ENCODE measurements around the gene PSME3IP1. TPM values are rescaled to one million over a fixed set of nuclear protein-coding genes. Genes with fewer than 3 reads are reported as not detected.

Gene PSME3IP1
- total and polyA plus RNA-seq, 9 of the 15 experiments (the other 6 are each of a cell fraction or from before 2014, with no cell fraction given) = 63.8 to 187 (median 142) TPM

GRCh38 chr16:57185945-57186871 is at the start of gene PSME3IP1, which contains the start of gene RSPRY1 (continued):
- no peak for TF ChIP-seq PURB (CRISPR knock-in tag; IDR thresholded peaks at IDR 0.05; ENCODE audit: low read depth)
- TF ChIP-seq AFF1 (IDR thresholded peaks at IDR 0.05; ENCODE audit: low read depth in 1 of 2, partially characterized antibody in 2 of 2) = peak in 1 of 2 experiments; percentile 91
- no peak for TF ChIP-seq SIX5 (IDR thresholded peaks at IDR 0.05; ENCODE audit: borderline replicate concordance in 1 of 2, insufficient read depth in 1 of 2, low read depth in 1 of 2, low read length in 2 of 2)
- TF ChIP-seq, protein P1, sequence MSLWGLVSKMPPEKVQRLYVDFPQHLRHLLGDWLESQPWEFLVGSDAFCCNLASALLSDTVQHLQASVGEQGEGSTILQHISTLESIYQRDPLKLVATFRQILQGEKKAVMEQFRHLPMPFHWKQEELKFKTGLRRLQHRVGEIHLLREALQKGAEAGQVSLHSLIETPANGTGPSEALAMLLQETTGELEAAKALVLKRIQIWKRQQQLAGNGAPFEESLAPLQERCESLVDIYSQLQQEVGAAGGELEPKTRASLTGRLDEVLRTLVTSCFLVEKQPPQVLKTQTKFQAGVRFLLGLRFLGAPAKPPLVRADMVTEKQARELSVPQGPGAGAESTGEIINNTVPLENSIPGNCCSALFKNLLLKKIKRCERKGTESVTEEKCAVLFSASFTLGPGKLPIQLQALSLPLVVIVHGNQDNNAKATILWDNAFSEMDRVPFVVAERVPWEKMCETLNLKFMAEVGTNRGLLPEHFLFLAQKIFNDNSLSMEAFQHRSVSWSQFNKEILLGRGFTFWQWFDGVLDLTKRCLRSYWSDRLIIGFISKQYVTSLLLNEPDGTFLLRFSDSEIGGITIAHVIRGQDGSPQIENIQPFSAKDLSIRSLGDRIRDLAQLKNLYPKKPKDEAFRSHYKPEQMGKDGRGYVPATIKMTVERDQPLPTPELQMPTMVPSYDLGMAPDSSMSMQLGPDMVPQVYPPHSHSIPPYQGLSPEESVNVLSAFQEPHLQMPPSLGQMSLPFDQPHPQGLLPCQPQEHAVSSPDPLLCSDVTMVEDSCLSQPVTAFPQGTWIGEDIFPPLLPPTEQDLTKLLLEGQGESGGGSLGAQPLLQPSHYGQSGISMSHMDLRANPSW (CRISPR knock-in tag; IDR thresholded peaks at IDR 0.05) = no peak
- TF ChIP-seq CEBPB (tag; IDR thresholded peaks at IDR 0.05) = no peak
- TF ChIP-seq HMG20B (CRISPR knock-in tag; IDR thresholded peaks at IDR 0.05) = no peak
- peak in 1 of 2 experiments; percentile 72; a peak in 2 of 4 replicates for TF ChIP-seq ZNF639 (CRISPR knock-in tag; conservative IDR thresholded peaks at IDR 0.05 in 1 of 2, IDR thresholded peaks at IDR 0.05 in 1 of 2)
- TF ChIP-seq ZNF507 (tag; conservative IDR thresholded peaks at IDR 0.05) = no peak
- no peak for TF ChIP-seq ZNF780A (CRISPR knock-in tag; IDR thresholded peaks at IDR 0.05)
- TF ChIP-seq ZNF253 (CRISPR knock-in tag; conservative IDR thresholded peaks at IDR 0.05) = no peak
- TF ChIP-seq, protein P2, sequence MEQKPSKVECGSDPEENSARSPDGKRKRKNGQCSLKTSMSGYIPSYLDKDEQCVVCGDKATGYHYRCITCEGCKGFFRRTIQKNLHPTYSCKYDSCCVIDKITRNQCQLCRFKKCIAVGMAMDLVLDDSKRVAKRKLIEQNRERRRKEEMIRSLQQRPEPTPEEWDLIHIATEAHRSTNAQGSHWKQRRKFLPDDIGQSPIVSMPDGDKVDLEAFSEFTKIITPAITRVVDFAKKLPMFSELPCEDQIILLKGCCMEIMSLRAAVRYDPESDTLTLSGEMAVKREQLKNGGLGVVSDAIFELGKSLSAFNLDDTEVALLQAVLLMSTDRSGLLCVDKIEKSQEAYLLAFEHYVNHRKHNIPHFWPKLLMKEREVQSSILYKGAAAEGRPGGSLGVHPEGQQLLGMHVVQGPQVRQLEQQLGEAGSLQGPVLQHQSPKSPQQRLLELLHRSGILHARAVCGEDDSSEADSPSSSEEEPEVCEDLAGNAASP (IDR thresholded peaks at IDR 0.05) = no peak
- TF ChIP-seq SIRT6 (IDR thresholded peaks at IDR 0.05; ENCODE audit: low read depth, low read length) = no peak
- 0 out of 2 replicates have a peak, but pooled peaks have one; percentile 17 for TF ChIP-seq ETS1 (conservative IDR thresholded peaks at IDR 0.05; ENCODE audit: control insufficient read depth, low read depth, low read length)
- TF ChIP-seq RBM34 (IDR thresholded peaks at IDR 0.05; ENCODE audit: borderline replicate concordance, insufficient read depth, low read length) = no peak

Data from K562 (cell line).